Stimulated activated naive CD8-positive, alpha-beta T cell treated with anti-CD3 and anti-CD28 coated beads, Interleukin-15, Interleukin-2, amounts not matched to agents 100 ng/mL and 50 ng/mL, for 24 hours (primary cell): ENCODE data around the gene SEC14L6.

Experiments used
- H3K27ac Mint-ChIP-seq: one replicate; pipeline ENCODE4 v1.8.0; 2021; ENCODE audit warnings: mild to moderate bottlenecking, mixed read lengths
- H3K27me3 Mint-ChIP-seq: one replicate; pipeline ENCODE4 v1.8.0; 2021; ENCODE audit warnings: mixed read lengths
- H3K36me3 Mint-ChIP-seq: one replicate; pipeline ENCODE4 v1.8.0; 2021; ENCODE audit warnings: low read depth, mixed read lengths
- H3K4me1 Mint-ChIP-seq: one replicate; pipeline ENCODE4 v1.8.0; 2021; ENCODE audit warnings: low read depth, mixed read lengths
- H3K4me3 Mint-ChIP-seq: one replicate; pipeline ENCODE4 v1.8.0; 2021; ENCODE audit warnings: mild to moderate bottlenecking, mixed read lengths
- H3K9me3 Mint-ChIP-seq: one replicate; pipeline ENCODE4 v1.8.0; 2021; ENCODE audit warnings: mixed read lengths

Gene SEC14L6

DNA sequence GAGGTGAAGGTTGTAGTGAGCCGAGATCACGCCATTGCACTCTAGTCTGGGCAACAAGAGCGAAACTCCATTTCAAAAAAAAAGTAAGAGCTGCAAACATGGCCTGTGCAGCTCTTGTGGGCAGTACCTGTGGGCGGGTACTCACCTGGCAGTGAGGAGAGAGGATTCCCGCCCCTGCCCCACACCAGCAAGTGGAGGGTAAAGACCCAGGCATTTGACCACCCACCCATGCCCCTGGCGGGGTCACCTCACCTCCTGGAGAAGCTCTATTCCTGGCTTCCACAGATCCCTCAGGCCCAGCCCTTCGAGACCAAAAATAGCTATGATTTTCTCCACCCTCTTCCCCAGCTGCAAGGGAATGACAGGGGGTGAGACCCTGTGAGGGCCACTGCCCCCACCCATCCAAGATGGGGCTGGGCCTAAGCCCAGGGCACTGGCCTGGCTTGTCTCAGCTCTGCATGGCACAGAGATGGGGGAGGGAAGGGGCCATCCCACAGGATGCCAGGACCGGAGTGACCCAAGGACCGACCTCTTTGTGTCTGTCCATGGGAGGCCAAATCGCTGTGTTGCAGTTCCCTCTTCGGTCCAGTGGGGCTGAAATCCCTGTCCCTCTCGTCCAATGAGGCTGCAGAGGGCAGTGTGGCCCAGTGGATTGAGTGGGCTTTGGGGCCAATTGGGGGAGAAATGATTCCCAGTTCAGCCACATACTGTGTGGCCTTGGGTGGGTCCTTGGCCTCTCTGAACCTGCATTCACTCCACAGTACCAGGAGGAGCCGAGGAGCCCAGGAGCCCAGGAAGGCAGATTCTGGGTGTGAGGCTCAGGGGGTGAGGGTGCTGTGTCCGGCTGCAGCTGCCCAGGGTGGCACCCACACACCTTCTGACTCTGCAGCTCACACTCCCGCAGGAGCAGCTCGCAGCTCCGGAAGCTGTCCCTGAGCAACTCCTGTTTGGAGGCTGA, 14.6 kb downstream of the SEC14L6 start:
- Mint-ChIP-seq H3K4me1 (peaks cover 5% of the 10 kb centered on the region), H3K9me3 (no peaks in the 10 kb centered on the region), H3K36me3 (no peaks in the 10 kb centered on the region), H3K27me3 (peaks cover 6% of the 10 kb centered on the region), H3K27ac (no peak overlapping the region), H3K4me3 (no peak overlapping the region)

DNA sequence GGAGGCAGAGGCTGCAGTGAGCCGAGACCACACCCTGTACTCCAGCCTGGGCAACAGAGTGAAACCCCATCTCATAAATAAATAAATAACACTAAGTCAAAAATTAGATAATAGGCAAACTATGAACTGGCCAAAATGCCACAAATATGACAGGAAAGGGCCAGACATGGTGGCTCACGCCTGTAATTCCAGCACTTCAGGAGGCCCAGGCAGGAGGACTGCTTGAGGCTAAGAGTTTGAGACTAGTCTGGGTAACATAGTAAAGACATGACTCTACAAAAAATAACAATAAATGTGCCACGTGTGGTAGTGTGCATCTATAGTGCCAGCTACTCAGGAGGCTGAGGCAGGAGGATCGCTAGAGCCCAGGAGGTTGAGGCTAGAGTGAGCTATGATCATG, 19.9 kb downstream of the SEC14L6 start:
- Mint-ChIP-seq H3K27me3 (no peaks in the 10 kb centered on the region), H3K9me3 (no peaks in the 10 kb centered on the region), H3K4me1 (no peaks in the 10 kb centered on the region), H3K36me3 (no peaks in the 10 kb centered on the region), H3K4me3 (no peak overlapping the region), H3K27ac (no peak overlapping the region)

DNA sequence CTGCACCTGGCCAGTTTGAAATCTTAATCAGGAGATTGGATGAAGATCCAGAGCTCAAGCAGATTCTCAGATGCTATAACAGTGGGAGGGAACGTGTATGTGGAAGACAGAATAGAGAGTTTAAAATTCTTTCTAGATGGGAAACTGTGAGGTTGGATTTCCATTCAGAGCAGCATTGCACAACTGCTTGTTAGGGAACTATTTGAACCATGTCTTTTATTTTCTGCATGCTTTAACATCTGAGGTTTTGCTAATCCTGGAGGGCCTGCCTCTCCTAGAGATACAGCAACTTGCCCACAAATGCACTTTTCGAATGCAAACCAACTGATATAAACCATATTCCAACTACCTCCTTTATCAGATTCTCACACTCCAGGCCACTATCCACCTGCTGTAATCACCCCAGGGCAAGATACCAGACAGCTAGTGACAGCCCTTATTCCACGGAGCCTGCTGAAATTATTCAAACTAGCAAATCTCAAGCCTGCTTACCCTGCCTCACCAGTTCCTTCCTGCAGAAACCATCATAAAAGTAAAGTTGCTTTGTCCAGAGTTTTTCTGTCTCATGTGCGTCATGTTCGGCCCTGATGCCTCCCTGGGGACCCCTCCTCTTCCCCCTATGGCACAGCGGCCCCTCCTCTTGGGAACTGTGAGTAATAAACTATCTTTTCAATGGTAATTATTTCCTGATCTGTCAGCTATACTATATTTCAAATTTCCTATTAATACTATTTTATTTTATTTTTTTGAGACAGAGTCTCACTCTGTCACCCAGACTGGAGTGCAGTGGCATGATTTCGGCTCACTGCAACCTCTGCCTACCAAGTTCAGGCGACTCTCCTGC, 22.7 kb downstream of the SEC14L6 start:
- H3K9me3 Mint-ChIP-seq, result no peaks in the 10 kb centered on the region

DNA sequence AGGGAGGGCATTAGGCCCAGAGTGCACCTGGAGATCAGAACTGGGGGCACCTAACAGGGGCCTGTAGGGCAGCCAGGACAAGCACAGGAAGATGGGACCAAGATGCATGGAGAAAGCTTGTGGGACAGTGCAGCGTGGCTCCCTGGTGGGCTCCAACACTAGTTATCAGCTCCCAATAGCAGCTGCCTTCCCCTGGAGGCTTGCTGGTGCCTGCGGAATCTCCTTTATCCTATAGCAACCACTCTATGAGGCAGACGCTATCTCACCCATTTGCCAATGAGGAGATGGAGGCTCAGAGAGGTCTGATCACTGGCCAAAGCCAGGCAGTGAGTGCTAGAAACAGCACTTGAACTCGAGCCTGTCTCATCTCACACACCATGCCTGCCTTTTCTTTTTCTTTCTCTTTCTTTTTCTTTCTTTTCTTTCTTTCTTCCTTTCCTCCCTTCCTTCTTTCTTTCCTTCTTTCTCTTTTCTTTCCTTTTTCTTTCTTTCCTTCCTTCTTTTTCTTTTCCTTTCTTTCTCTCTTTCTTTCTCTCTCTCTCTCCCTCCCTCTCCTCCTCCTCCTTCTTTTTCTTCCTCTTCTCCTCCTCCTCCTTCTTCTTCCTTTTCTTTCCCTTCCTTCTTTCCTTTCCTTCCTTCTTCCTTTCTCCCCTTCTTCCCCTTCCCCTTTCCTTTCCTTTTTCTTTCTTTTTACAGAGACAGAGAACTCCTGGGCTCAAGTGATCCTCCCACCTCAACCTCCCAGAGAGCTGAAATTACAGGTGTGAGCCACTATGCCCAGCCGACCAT, 25.0 kb downstream of the SEC14L6 start:
- no peaks in the 10 kb centered on the region for H3K27me3 Mint-ChIP-seq
- no peak overlapping the region for H3K27ac Mint-ChIP-seq
- H3K36me3 Mint-ChIP-seq, result no peaks in the 10 kb centered on the region
- H3K9me3 Mint-ChIP-seq, result no peaks in the 10 kb centered on the region
- no peaks in the 10 kb centered on the region for H3K4me1 Mint-ChIP-seq
- H3K4me3 Mint-ChIP-seq, result no peak overlapping the region

More for the DNA sequence above, 22.7 kb downstream of the SEC14L6 start:
- Mint-ChIP-seq H3K4me3 (no peak overlapping the region), H3K36me3 (no peaks in the 10 kb centered on the region), H3K27me3 (no peaks in the 10 kb centered on the region), H3K4me1 (no peaks in the 10 kb centered on the region), H3K27ac (no peak overlapping the region)

GRCh38 chr22:30519842-30520425, 26.6 kb downstream of the SEC14L6 start:
- Mint-ChIP-seq H3K4me3 (no peak overlapping the region), H3K4me1 (no peaks in the 10 kb centered on the region), H3K9me3 (no peaks in the 10 kb centered on the region), H3K27ac (no peak overlapping the region), H3K36me3 (no peaks in the 10 kb centered on the region), H3K27me3 (no peaks in the 10 kb centered on the region)

DNA sequence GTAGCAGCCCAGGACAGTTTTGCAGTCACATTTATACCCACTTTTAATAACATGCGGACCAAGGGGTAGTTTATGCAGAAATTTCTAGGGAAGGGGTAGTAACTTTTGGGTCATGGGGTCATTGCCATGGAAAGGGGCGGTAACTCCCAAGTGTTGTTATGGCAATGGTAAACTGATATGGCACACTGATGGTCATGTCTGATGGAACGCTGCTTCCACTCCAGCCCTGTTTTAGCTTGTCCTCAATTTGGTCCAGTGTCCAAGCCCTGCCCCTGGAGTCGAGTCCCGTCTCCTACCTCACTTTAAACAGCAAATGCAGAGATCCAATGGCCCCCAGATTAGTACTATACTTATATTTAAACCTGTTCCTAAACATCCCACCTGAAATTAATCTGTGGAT, 29.8 kb downstream of the SEC14L6 start:
- H3K27me3 Mint-ChIP-seq, result no peaks in the 10 kb centered on the region
- H3K27ac Mint-ChIP-seq, result no peak overlapping the region
- no peaks in the 10 kb centered on the region for H3K9me3 Mint-ChIP-seq

DNA sequence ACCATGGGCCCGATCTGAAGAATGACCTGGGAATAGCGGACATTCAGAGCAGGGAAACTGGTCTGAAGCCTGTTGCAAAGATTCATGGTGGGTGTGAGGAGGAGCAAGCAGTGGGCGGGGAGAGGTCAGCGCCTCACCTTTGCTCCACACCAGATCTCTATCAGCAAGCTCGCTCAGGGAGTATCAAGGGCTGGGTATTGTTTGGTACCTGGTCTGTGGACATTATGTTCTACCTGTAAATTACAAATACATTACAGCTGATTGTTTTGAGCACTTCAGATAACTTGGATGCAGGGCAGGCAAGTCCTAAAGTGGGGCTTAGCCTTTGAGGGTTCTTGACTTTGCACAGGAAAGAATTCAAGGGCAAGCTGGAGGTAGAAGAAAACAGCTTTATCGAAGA, 30.3 kb downstream of the SEC14L6 start:
- H3K4me3 Mint-ChIP-seq, result no peak overlapping the region
- H3K4me1 Mint-ChIP-seq, result no peaks in the 10 kb centered on the region
- H3K27me3 Mint-ChIP-seq, result no peaks in the 10 kb centered on the region
- H3K9me3 Mint-ChIP-seq, result no peaks in the 10 kb centered on the region
- no peak overlapping the region for H3K27ac Mint-ChIP-seq
- H3K36me3 Mint-ChIP-seq, result no peaks in the 10 kb centered on the region

More for the DNA sequence above, 29.8 kb downstream of the SEC14L6 start:
- H3K4me3 Mint-ChIP-seq, result no peak overlapping the region
- no peaks in the 10 kb centered on the region for H3K36me3 Mint-ChIP-seq
- no peaks in the 10 kb centered on the region for H3K4me1 Mint-ChIP-seq

DNA sequence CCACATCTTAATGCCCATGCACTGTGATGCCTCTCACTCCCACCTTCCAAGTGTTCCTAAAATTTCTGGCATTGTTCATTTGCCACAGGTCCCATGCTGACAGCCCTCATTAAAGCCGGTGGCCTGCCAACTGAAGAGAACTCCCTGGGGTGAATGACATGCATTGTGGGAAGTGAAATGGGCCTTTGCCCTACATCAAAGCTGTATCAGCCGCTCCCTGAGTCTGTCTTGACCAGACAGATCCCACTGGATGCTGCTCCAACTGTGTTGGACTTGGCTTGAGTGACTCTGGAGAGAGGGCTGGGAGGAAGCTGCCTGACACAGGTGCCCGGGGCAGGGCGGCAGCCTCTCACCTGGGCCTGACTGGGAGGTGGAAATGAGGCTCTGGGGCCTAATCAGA, 32.3 kb downstream of the SEC14L6 start:
- no peaks in the 10 kb centered on the region for H3K9me3 Mint-ChIP-seq
- no peak overlapping the region for H3K27ac Mint-ChIP-seq
- H3K4me1 Mint-ChIP-seq, result no peaks in the 10 kb centered on the region
- H3K4me3 Mint-ChIP-seq, result no peak overlapping the region
- no peaks in the 10 kb centered on the region for H3K36me3 Mint-ChIP-seq
- no peaks in the 10 kb centered on the region for H3K27me3 Mint-ChIP-seq

DNA sequence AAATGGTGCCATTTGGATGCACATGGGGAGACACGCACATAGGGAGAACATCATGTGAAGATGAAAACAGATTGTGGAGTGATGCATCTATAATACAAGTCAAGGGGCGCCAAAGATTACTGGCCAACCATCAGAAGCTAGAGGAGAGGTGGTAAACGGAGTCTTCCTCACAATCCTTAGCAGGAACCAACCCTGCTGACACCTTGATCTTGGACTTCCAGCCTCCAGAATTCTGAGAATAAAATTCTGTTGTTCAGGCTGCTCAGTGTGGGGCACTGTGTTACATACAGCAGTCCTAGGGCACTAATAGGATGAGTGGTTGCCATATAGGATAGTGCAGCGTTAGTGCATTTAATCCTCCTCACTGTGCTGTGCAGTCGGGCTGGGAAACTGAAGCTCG, 33.1 kb downstream of the SEC14L6 start:
- Mint-ChIP-seq H3K27me3 (no peaks in the 10 kb centered on the region), H3K4me3 (no peak overlapping the region), H3K9me3 (no peaks in the 10 kb centered on the region), H3K4me1 (no peaks in the 10 kb centered on the region), H3K36me3 (no peaks in the 10 kb centered on the region), H3K27ac (no peak overlapping the region)

GRCh38 chr22:30511911-30512310, 34.6 kb downstream of the SEC14L6 start:
- Mint-ChIP-seq H3K36me3 (no peaks in the 10 kb centered on the region), H3K4me1 (no peaks in the 10 kb centered on the region), H3K27me3 (peaks cover 4% of the 10 kb centered on the region), H3K27ac (no peak overlapping the region), H3K4me3 (no peak overlapping the region), H3K9me3 (no peaks in the 10 kb centered on the region)

GRCh38 chr22:30511109-30511508, 35.4 kb downstream of the SEC14L6 start:
- Mint-ChIP-seq H3K4me3 (no peak overlapping the region), H3K36me3 (no peaks in the 10 kb centered on the region), H3K4me1 (no peaks in the 10 kb centered on the region), H3K27ac (no peak overlapping the region), H3K27me3 (peaks cover 9% of the 10 kb centered on the region), H3K9me3 (no peaks in the 10 kb centered on the region)

GRCh38 chr22:30508216-30508615, 38.3 kb downstream of the SEC14L6 start:
- no peak overlapping the region for H3K27ac Mint-ChIP-seq
- peaks cover 26% of the 10 kb centered on the region for H3K27me3 Mint-ChIP-seq
- no peaks in the 10 kb centered on the region for H3K9me3 Mint-ChIP-seq
- H3K4me1 Mint-ChIP-seq, result no peaks in the 10 kb centered on the region
- H3K4me3 Mint-ChIP-seq, result no peak overlapping the region
- no peaks in the 10 kb centered on the region for H3K36me3 Mint-ChIP-seq

GRCh38 chr22:30507670-30508069, 38.9 kb downstream of the SEC14L6 start:
- no peaks in the 10 kb centered on the region for H3K9me3 Mint-ChIP-seq
- H3K27ac Mint-ChIP-seq, result no peak overlapping the region
- H3K27me3 Mint-ChIP-seq, result peaks cover 26% of the 10 kb centered on the region
- H3K4me3 Mint-ChIP-seq, result no peak overlapping the region
- no peaks in the 10 kb centered on the region for H3K36me3 Mint-ChIP-seq
- no peaks in the 10 kb centered on the region for H3K4me1 Mint-ChIP-seq

GRCh38 chr22:30506507-30506968, 40.0 kb downstream of the SEC14L6 start:
- H3K27me3 Mint-ChIP-seq, result peaks cover 26% of the 10 kb centered on the region
- no peak overlapping the region for H3K4me3 Mint-ChIP-seq
- H3K27ac Mint-ChIP-seq, result no peak overlapping the region
- no peaks in the 10 kb centered on the region for H3K9me3 Mint-ChIP-seq
- H3K4me1 Mint-ChIP-seq, result no peaks in the 10 kb centered on the region
- no peaks in the 10 kb centered on the region for H3K36me3 Mint-ChIP-seq
